Stimulated activated CD8-positive, alpha-beta memory T cell treated with anti-CD3 and anti-CD28 coated beads, Interleukin-15, amount 100 ng/mL, for 1 hour (primary cell): ENCODE results near the gene PHOSPHO1.

Experiments
- DNase-seq: peaks from one replicate; pipeline ENCODE4 v3.0.0-alpha.2; 2020; ENCODE audit warnings: low read depth

PHOSPHO1 gene

GRCh38 chr17:49218941-49219913, 11.4 kb downstream of the PHOSPHO1 start:
- no peak for DNase-seq

GRCh38 chr17:49217651-49218413, 12.8 kb downstream of the PHOSPHO1 start:
- DNase-seq: no peak

GRCh38 chr17:49216953-49217650, 13.5 kb downstream of the PHOSPHO1 start:
- no peak for DNase-seq

- DNase-seq: no peak
Observed at GRCh38 chr17:49216482-49216881, 14.1 kb downstream of the PHOSPHO1 start.

- DNase-seq: no peak
Observed at GRCh38 chr17:49214676-49215360, 15.8 kb downstream of the PHOSPHO1 start.

GRCh38 chr17:49213847-49214246, 16.7 kb downstream of the PHOSPHO1 start:
- no peak for DNase-seq

GRCh38 chr17:49213399-49213798, 17.2 kb downstream of the PHOSPHO1 start:
- DNase-seq: no peak

GRCh38 chr17:49210158-49211029, 20.2 kb downstream of the PHOSPHO1 start, which contains the start of the genes ABI3 and GNGT2:
Gene ABI3, plus strand, starts transcription at chr17:49210707. Its CDS starts 18 bp downstream, at chr17:49210725.
Gene GNGT2, minus strand, starts transcription at chr17:49210574. Its CDS starts 3,152 bp downstream, at chr17:49207422.
- DNase-seq: no peak

GRCh38 chr17:49209061-49209571, 21.5 kb downstream of the PHOSPHO1 start:
- no peak for DNase-seq

GRCh38 chr17:49204516-49204915, 26.1 kb downstream of the PHOSPHO1 start:
- DNase-seq: no peak

GRCh38 chr17:49203796-49204195, 26.8 kb downstream of the PHOSPHO1 start:
- DNase-seq: no peak

- DNase-seq: no peak
Observed at GRCh38 chr17:49201481-49201927, 29.1 kb downstream of the PHOSPHO1 start.

- DNase-seq: no peak
Observed at GRCh38 chr17:49200423-49201083, 30.0 kb downstream of the PHOSPHO1 start.

- no peak for DNase-seq
Observed at GRCh38 chr17:49198211-49198610, 32.4 kb downstream of the PHOSPHO1 start.

- no peak for DNase-seq
Observed at GRCh38 chr17:49197346-49197998, 33.1 kb downstream of the PHOSPHO1 start.

- DNase-seq: no peak
Observed at GRCh38 chr17:49196520-49196919, 34.1 kb downstream of the PHOSPHO1 start.

GRCh38 chr17:49195751-49196150, 34.8 kb downstream of the PHOSPHO1 start:
- DNase-seq: no peak

- DNase-seq: no peak
Observed at GRCh38 chr17:49194297-49194607, 36.3 kb downstream of the PHOSPHO1 start.
